Astrocyte (in vitro differentiated cells and primary cell): ENCODE measurements around the gene RALGPS1. TPM values are rescaled to one million over a fixed set of nuclear protein-coding genes. Genes with fewer than 3 reads are reported as not detected.

ENCODE experiments used
- DNase-seq: peaks from one replicate; pipeline ENCODE4 v3.0.0-alpha.2; 2010; ENCODE audit warnings: low read depth
- FAIRE-seq: peaks from 2 replicates; lab custom pipeline; 2011; peaks lifted over from hg19 to GRCh38; lab: Jason Lieb, UNC
- H2AFZ ChIP-seq: 2 replicates; pipeline ENCODE4 v1.6.0; 2012; ENCODE audit warnings: low read depth, low read length, inconsistent platforms
- H3K27ac ChIP-seq: 2 replicates; pipeline ENCODE4 v1.5.1; 2011; ENCODE audit warnings: low read depth, low read length, inconsistent platforms
- H3K27me3 ChIP-seq: 2 replicates; pipeline ENCODE4 v1.6.0; 2011; ENCODE audit warnings: low read length, inconsistent platforms; ENCODE audit not compliant: insufficient read depth
- H3K36me3 ChIP-seq: 2 replicates; pipeline ENCODE4 v1.5.1; 2011; ENCODE audit warnings: low read length, inconsistent platforms; ENCODE audit not compliant: insufficient read depth
- H3K4me1 ChIP-seq: 2 replicates; pipeline ENCODE4 v1.5.1; 2011; ENCODE audit warnings: low read length, inconsistent platforms; ENCODE audit not compliant: insufficient read depth
- H3K4me2 ChIP-seq: 2 replicates; pipeline ENCODE4 v1.6.0; 2012; ENCODE audit warnings: low read length, inconsistent platforms
- H3K4me3 ChIP-seq: 2 replicates; pipeline ENCODE4 v1.5.1; 2011; ENCODE audit warnings: low read depth, mild to moderate bottlenecking, low read length, inconsistent platforms; ENCODE audit not compliant: insufficient read depth
- H3K79me2 ChIP-seq: 2 replicates; pipeline ENCODE4 v1.6.0; 2012; ENCODE audit warnings: mild to moderate bottlenecking, low read length, inconsistent platforms; ENCODE audit not compliant: insufficient read depth
- H3K9ac ChIP-seq: 2 replicates; pipeline ENCODE4 v1.6.0; 2012; ENCODE audit warnings: mild to moderate bottlenecking, low read length, inconsistent platforms
- H3K9me3 ChIP-seq: 2 replicates; pipeline ENCODE4 v1.5.1; 2012; ENCODE audit warnings: low read depth, mild to moderate bottlenecking, low read length, inconsistent platforms; ENCODE audit not compliant: insufficient read depth
- H4K20me1 ChIP-seq: 2 replicates; pipeline ENCODE4 v1.6.0; 2012; ENCODE audit warnings: low read length, inconsistent platforms; ENCODE audit not compliant: insufficient read depth
- H3K27ac Mint-ChIP-seq: one replicate; pipeline ENCODE4 v1.8.0; 2021; ENCODE audit warnings: mild to moderate bottlenecking, mixed read lengths; ENCODE audit not compliant: unreplicated experiment
- H3K27me3 Mint-ChIP-seq: one replicate; pipeline ENCODE4 v1.8.0; 2021; ENCODE audit warnings: low read depth, mixed read lengths; ENCODE audit not compliant: unreplicated experiment
- H3K36me3 Mint-ChIP-seq: one replicate; pipeline ENCODE4 v1.8.0; 2021; ENCODE audit warnings: low read depth, mixed read lengths; ENCODE audit not compliant: unreplicated experiment
- H3K4me1 Mint-ChIP-seq: one replicate; pipeline ENCODE4 v1.8.0; 2021; ENCODE audit warnings: low read depth, mixed read lengths; ENCODE audit not compliant: unreplicated experiment
- H3K4me3 Mint-ChIP-seq: one replicate; pipeline ENCODE4 v1.8.0; 2021; ENCODE audit warnings: mild to moderate bottlenecking, moderate library complexity, mixed read lengths; ENCODE audit not compliant: unreplicated experiment
- H3K9me3 Mint-ChIP-seq: one replicate; pipeline ENCODE4 v1.8.0; 2021; ENCODE audit warnings: mild to moderate bottlenecking, mixed read lengths; ENCODE audit not compliant: unreplicated experiment
- EZH2 ChIP-seq: IDR thresholded peaks from 2 replicates; pipeline ENCODE4 v1.6.1; 2012; ENCODE audit warnings: mild to moderate bottlenecking, low read length, inconsistent platforms; ENCODE audit not compliant: insufficient read depth
- total RNA-seq: library from RNA; stranded (reverse); gene quantifications from 2 replicates; pipeline ENCODE4 v1.2.1, GENCODE V29; 2021
- TF ChIP-seq, protein P1 (sequence below): IDR thresholded peaks from 2 replicates; pipeline ENCODE4 v1.5.1; 2011; ENCODE audit warnings: low read depth, mild to moderate bottlenecking, inconsistent platforms, low read length, moderate library complexity; ENCODE audit not compliant: insufficient read depth

The RALGPS1 gene
- total RNA-seq, 1 donor from 2014 or later = 2.8 TPM

DNA sequence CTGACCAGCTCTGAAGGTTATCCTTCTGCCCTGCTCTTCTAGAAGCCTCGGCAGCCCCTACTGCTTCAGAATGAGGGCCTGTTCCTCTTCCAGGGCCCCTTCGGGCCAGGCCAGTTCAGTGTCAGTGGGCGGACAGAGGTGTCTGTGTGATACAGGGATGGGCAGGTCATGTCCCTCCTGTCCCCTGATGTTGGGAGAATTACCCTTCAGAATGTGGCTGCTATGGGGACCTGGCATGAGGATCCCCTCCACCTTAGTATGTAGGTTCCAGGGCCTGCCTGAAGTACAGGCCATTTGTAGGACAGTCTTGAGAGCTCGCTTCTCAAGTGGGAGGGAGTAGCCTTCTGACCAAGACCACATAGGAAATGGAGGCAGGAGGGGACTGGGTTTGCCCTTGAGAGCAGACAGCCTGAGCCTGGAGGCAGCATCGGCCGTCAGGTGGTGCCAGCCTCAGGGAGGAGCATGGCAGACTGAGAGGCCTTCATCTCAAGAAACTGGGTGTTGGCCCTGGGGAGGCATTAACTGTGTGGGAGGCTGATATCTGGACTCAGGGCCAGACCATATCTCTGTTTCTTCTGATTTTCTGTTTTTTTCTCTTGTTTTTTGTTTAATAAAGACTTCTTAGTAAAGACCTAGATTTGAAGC, 175.9 kb downstream of the RALGPS1 start:
- Histone ChIP-seq H4K20me1 (peaks cover 18% of the 10 kb centered on the region), H3K4me2 (no peak overlapping the region), H3K79me2 (no peaks in the 10 kb centered on the region), H3K4me1 (peaks cover 10% of the 10 kb centered on the region), H3K4me3 (no peak overlapping the region), H3K36me3 (no peaks in the 10 kb centered on the region), H2AFZ (no peak overlapping the region), H3K27me3 (peaks cover 51% of the 10 kb centered on the region), H3K9me3 (no peaks in the 10 kb centered on the region), H3K27ac (no peak overlapping the region), H3K9ac (no peak overlapping the region)
- FAIRE-seq (no peak), DNase-seq (no peak)
- Mint-ChIP-seq H3K9me3 (no peaks in the 10 kb centered on the region), H3K36me3 (peaks cover 13% of the 10 kb centered on the region), H3K4me3 (no peak overlapping the region), H3K27me3 (peaks cover 35% of the 10 kb centered on the region), H3K27ac (no peak overlapping the region), H3K4me1 (no peaks in the 10 kb centered on the region)
- no peak for TF ChIP-seq EZH2
- TF ChIP-seq, protein P1, sequence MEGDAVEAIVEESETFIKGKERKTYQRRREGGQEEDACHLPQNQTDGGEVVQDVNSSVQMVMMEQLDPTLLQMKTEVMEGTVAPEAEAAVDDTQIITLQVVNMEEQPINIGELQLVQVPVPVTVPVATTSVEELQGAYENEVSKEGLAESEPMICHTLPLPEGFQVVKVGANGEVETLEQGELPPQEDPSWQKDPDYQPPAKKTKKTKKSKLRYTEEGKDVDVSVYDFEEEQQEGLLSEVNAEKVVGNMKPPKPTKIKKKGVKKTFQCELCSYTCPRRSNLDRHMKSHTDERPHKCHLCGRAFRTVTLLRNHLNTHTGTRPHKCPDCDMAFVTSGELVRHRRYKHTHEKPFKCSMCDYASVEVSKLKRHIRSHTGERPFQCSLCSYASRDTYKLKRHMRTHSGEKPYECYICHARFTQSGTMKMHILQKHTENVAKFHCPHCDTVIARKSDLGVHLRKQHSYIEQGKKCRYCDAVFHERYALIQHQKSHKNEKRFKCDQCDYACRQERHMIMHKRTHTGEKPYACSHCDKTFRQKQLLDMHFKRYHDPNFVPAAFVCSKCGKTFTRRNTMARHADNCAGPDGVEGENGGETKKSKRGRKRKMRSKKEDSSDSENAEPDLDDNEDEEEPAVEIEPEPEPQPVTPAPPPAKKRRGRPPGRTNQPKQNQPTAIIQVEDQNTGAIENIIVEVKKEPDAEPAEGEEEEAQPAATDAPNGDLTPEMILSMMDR = no peak

DNA sequence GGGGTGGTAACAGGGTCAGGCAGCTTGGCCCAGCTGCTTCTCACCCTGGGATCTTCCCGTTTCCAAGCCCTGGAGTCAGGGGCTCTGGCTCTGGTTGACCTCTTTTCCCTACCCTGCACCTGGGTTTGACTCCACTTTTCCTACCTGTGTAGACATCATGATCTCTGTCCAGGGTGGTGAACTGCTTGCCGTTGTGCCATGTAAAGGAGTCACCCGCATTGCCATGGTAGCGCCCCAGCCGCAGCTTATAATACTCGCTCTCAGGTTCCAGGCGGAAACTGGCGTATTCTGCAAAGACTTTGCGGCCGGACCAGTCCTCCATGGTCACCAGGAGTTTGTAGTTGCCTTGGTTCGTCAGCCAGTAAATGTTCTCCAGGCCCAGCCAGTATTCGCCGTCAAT, 176.9 kb downstream of the RALGPS1 start:
- FAIRE-seq = no peak
- H3K4me3 ChIP-seq = no peak overlapping the region

More for the DNA sequence above, 176.9 kb downstream of the RALGPS1 start:
- Histone ChIP-seq H3K27ac (no peak overlapping the region), H3K4me1 (peaks cover 10% of the 10 kb centered on the region), H4K20me1 (peaks cover 18% of the 10 kb centered on the region), H3K9me3 (no peaks in the 10 kb centered on the region), H3K27me3 (peaks cover 48% of the 10 kb centered on the region), H3K79me2 (no peaks in the 10 kb centered on the region), H3K4me2 (no peak overlapping the region), H2AFZ (no peak overlapping the region), H3K9ac (no peak overlapping the region), H3K36me3 (no peaks in the 10 kb centered on the region)
- H3K9me3 Mint-ChIP-seq = no peaks in the 10 kb centered on the region
- no peak overlapping the region for H3K4me3 Mint-ChIP-seq
- no peak for DNase-seq
- no peak overlapping the region for H3K27ac Mint-ChIP-seq
- no peaks in the 10 kb centered on the region for H3K4me1 Mint-ChIP-seq
- no peak for TF ChIP-seq EZH2
- TF ChIP-seq, protein P1 = no peak
- H3K36me3 Mint-ChIP-seq = peaks cover 13% of the 10 kb centered on the region
- H3K27me3 Mint-ChIP-seq = peaks cover 34% of the 10 kb centered on the region
